Measurements from ENCODE around the gene ZNF622.

ZNF622 gene

GRCh38 chr5:16418471-16418922, 47.1 kb downstream of the ZNF622 start:
- Histone ChIP-seq H3K9ac (ENCODE audit: low read depth, low read length, poor library complexity, severe bottlenecking) (no peak overlapping the region), H3K4me2 (ENCODE audit: low read depth, low read length, poor library complexity, severe bottlenecking) (no peak overlapping the region), H3F3A (ENCODE audit: low read depth) (no peaks in the 10 kb centered on the region), H3K79me2 (ENCODE audit: insufficient read depth, low read length) (no peaks in the 10 kb centered on the region), H2AFZ (ENCODE audit: low read length) (no peak overlapping the region), H3K9me3 (ENCODE audit: insufficient read depth, low read depth, low read length) (no peaks in the 10 kb centered on the region), H3K36me3 (ENCODE audit: insufficient read depth, low read length) (no peaks in the 10 kb centered on the region), H4K20me1 (ENCODE audit: insufficient read depth, low read length, poor library complexity, severe bottlenecking) (no peaks in the 10 kb centered on the region), H3K9me2 (replicated peaks; ENCODE audit: low read depth, low read length) (no peaks in the 10 kb centered on the region), H3K4me1 (ENCODE audit: insufficient read depth, low read length, poor library complexity, severe bottlenecking) (no peaks in the 10 kb centered on the region), H3K27me3 (ENCODE audit: insufficient read depth, low read length, poor library complexity, severe bottlenecking) (no peaks in the 10 kb centered on the region), H3K4me3 (ENCODE audit: low read length, poor library complexity, severe bottlenecking) (no peak overlapping the region)
- TF ChIP-seq EZH2phosphoT487 (IDR thresholded peaks at IDR 0.05; ENCODE audit: borderline replicate concordance): no peak
- TF ChIP-seq, protein P1, sequence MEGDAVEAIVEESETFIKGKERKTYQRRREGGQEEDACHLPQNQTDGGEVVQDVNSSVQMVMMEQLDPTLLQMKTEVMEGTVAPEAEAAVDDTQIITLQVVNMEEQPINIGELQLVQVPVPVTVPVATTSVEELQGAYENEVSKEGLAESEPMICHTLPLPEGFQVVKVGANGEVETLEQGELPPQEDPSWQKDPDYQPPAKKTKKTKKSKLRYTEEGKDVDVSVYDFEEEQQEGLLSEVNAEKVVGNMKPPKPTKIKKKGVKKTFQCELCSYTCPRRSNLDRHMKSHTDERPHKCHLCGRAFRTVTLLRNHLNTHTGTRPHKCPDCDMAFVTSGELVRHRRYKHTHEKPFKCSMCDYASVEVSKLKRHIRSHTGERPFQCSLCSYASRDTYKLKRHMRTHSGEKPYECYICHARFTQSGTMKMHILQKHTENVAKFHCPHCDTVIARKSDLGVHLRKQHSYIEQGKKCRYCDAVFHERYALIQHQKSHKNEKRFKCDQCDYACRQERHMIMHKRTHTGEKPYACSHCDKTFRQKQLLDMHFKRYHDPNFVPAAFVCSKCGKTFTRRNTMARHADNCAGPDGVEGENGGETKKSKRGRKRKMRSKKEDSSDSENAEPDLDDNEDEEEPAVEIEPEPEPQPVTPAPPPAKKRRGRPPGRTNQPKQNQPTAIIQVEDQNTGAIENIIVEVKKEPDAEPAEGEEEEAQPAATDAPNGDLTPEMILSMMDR (conservative IDR thresholded peaks at IDR 0.05; ENCODE audit: low read length): no peak

DNA sequence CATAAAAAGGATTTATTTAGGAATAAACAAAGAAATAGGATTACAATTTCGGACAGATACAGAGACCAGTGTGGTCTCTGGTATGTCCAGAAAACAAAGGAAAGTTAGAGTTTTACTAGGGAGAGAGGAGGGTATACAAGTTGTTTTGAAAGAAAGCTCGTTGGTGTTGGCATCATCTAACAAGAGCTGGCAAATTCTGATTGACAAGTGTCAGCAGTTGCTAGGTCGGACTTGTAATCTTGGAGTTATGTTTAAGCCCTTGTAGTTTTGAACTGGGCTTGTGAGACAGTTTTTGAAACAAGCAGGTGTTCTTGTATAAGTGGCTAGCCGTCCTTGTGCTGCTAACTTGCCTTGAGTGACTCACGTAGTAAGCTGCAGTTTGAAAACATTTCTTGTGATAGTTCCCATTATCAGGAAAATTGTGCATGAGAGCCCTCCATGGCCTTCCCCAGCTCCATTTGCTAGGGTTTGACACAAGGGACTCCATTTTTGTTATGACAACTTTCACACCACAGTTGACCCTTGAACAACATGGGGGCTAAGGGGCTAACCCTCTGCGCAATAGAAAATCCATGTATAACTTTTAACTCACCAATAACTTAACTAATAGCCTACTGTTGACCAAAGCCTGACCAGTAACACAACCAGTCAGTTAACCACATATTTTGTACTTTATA, 48.1 kb downstream of the ZNF622 start:
- H3K36me3 ChIP-seq (ENCODE audit: insufficient read depth, low read length): no peaks in the 10 kb centered on the region
- no peaks in the 10 kb centered on the region for H3K9me3 ChIP-seq (ENCODE audit: insufficient read depth, low read depth, low read length)
- no peaks in the 10 kb centered on the region for H3F3A ChIP-seq (ENCODE audit: low read depth)
- no peaks in the 10 kb centered on the region for H3K27me3 ChIP-seq (ENCODE audit: insufficient read depth, low read length, poor library complexity, severe bottlenecking)
- no peak overlapping the region for H3K4me2 ChIP-seq (ENCODE audit: low read depth, low read length, poor library complexity, severe bottlenecking)
- H3K4me3 ChIP-seq (ENCODE audit: low read length, poor library complexity, severe bottlenecking): no peak overlapping the region
- no peaks in the 10 kb centered on the region for H3K79me2 ChIP-seq (ENCODE audit: insufficient read depth, low read length)
- TF ChIP-seq, protein P1 (conservative IDR thresholded peaks at IDR 0.05; ENCODE audit: low read length): no peak
- no peak for TF ChIP-seq EZH2phosphoT487 (IDR thresholded peaks at IDR 0.05; ENCODE audit: borderline replicate concordance)
- no peaks in the 10 kb centered on the region for H3K4me1 ChIP-seq (ENCODE audit: insufficient read depth, low read length, poor library complexity, severe bottlenecking)
- H2AFZ ChIP-seq (ENCODE audit: low read length): no peak overlapping the region
- H3K9ac ChIP-seq (ENCODE audit: low read depth, low read length, poor library complexity, severe bottlenecking): no peak overlapping the region
- H4K20me1 ChIP-seq (ENCODE audit: insufficient read depth, low read length, poor library complexity, severe bottlenecking): no peaks in the 10 kb centered on the region
- H3K9me2 ChIP-seq (replicated peaks; ENCODE audit: low read depth, low read length): no peaks in the 10 kb centered on the region

DNA sequence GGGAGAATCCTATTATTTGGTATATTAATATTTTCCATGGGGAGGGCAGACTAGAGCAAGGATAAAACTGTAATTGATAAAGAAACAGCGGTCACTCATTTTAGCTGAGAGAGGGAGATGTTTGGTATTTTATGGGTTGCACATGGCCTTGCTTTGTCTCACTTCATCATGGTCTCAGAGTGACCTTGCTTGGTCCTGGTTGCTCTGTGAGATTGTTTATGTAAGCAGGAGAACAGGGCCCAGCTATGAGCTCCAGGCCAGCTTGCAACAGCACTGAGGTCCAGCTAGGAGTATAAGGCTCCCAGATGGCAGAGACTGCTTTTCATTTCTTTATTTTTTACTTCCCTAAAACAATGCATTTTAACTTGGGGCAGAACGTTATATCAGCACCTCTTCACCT, 50.7 kb downstream of the ZNF622 start:
- no peaks in the 10 kb centered on the region for H3K36me3 ChIP-seq (ENCODE audit: insufficient read depth, low read length)
- H3K79me2 ChIP-seq (ENCODE audit: insufficient read depth, low read length): no peaks in the 10 kb centered on the region
- H3K27me3 ChIP-seq (ENCODE audit: insufficient read depth, low read length, poor library complexity, severe bottlenecking): no peaks in the 10 kb centered on the region
- H3K9me2 ChIP-seq (replicated peaks; ENCODE audit: low read depth, low read length): no peaks in the 10 kb centered on the region
- no peaks in the 10 kb centered on the region for H3K4me1 ChIP-seq (ENCODE audit: insufficient read depth, low read length, poor library complexity, severe bottlenecking)
- no peaks in the 10 kb centered on the region; the same call in 1 of the 2 replicates for H3K9me3 ChIP-seq (ENCODE audit: insufficient read depth, low read depth, low read length)
- TF ChIP-seq, protein P1 (conservative IDR thresholded peaks at IDR 0.05; ENCODE audit: low read length): no peak
- no peak for TF ChIP-seq EZH2phosphoT487 (IDR thresholded peaks at IDR 0.05; ENCODE audit: borderline replicate concordance)
- no peak overlapping the region for H2AFZ ChIP-seq (ENCODE audit: low read length)
- no peak overlapping the region for H3K4me2 ChIP-seq (ENCODE audit: low read depth, low read length, poor library complexity, severe bottlenecking)
- H3F3A ChIP-seq (ENCODE audit: low read depth): no peaks in the 10 kb centered on the region
- no peak overlapping the region for H3K4me3 ChIP-seq (ENCODE audit: low read length, poor library complexity, severe bottlenecking)
- no peak overlapping the region for H3K9ac ChIP-seq (ENCODE audit: low read depth, low read length, poor library complexity, severe bottlenecking)
- H4K20me1 ChIP-seq (ENCODE audit: insufficient read depth, low read length, poor library complexity, severe bottlenecking): no peaks in the 10 kb centered on the region
